HG03039 (cell line): ENCODE results near the gene SLC20A1.

ENCODE experiments used
- ATAC-seq: cut with Tn5 transposase; IDR thresholded peaks from one replicate; pipeline ENCODE4 v1.9.1; 2021; ENCODE audit warnings: mild to moderate bottlenecking, moderate library complexity; ENCODE audit not compliant: unreplicated experiment

Gene SLC20A1

DNA sequence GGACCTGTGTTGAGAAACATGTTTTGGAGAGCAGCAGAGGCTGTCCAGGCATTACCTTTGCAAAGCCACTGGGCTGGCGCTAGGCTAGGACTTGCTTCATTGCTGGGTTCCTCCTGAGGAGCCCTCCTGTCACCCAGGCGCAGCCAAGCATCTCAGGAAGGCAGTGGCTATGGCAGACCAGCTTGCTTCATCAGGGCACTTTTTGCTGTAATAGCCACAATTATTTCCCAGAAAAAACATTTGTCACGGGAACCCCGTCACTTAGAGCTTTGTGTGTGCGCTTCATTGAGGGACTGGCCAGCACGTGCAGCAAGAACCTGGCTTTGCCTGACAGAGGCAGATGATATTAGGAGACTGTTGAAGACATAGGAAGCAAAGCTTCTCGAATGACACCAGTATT, 36.4 kb downstream of the SLC20A1 start:
- ATAC-seq, result no peak

GRCh38 chr2:112683550-112684414, 38.0 kb downstream of the SLC20A1 start:
- no peak for ATAC-seq

GRCh38 chr2:112684415-112684775, 38.7 kb downstream of the SLC20A1 start:
- ATAC-seq, result no peak

DNA sequence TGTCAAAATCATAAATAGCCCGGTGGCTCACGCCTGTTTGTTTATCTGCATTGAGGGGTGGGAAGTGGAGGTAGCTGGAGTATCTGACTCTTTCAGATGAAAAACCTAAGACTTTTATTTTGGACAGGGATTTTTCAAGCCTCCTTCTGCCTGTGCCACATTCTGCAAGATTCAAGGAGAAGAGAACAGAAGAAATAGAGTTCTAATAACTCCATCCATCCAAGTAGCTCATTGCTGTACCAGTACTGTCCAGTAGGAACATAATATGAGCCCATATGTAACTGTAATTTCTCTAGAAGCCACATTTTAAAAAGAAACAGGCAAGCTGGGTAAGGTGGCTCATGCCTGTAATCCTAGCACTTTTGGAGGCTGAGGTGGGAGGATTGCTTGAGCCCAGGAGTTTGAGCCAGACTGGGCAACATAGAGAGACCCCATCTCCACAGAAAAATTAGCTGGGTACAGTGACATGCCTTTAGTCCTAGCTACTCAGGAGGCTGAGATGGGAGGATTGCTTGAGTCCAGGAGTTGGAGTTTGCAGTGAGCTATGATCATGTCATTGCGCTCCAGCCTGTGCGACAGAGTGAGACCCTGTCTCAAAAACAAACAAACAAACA, 39.6 kb downstream of the SLC20A1 start:
- no peak for ATAC-seq

DNA sequence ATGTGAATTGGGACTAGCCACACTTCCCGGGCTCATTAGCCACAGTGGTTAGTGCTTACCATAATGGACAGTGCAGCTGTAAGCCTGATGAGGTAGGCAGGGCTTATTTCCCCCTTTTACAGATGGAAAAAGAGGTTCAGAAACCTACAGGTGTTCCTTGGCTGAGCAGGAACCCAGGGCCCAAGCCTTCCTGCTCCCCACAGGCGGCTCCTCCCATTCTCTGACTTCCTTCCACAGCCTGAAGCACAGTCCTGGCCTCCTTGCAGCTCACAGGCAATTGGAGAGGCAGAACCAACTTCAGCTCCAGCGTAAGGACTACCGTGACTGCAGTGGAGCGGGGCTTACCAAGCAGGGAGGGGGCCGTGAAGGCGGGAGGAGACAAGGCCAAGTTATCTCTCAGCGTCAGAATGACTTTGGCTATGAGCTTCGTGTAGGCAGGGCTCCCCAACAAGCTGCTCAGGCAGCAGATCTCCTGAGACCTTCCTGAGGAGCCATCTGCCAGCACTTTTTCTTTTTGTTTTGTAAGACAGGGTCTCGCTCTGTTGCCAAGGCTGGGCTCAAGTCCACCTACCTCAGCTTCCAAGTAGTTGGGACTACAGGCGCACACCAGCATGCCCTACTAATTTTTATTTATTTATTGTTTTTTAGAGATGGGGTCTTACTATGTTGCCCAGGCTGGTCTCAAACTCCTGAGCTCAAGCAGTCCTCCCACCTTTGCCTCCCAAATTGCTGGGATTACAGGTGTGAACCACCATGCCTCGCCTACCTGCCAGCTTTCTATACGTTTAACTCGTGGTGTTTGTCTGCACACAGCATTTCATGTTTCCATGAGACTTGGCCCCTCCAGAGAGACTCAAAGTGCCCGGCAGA, 40.8 kb downstream of the SLC20A1 start:
- ATAC-seq, result no peak

GRCh38 chr2:112687522-112687921, 41.8 kb downstream of the SLC20A1 start:
- ATAC-seq, result no peak

DNA sequence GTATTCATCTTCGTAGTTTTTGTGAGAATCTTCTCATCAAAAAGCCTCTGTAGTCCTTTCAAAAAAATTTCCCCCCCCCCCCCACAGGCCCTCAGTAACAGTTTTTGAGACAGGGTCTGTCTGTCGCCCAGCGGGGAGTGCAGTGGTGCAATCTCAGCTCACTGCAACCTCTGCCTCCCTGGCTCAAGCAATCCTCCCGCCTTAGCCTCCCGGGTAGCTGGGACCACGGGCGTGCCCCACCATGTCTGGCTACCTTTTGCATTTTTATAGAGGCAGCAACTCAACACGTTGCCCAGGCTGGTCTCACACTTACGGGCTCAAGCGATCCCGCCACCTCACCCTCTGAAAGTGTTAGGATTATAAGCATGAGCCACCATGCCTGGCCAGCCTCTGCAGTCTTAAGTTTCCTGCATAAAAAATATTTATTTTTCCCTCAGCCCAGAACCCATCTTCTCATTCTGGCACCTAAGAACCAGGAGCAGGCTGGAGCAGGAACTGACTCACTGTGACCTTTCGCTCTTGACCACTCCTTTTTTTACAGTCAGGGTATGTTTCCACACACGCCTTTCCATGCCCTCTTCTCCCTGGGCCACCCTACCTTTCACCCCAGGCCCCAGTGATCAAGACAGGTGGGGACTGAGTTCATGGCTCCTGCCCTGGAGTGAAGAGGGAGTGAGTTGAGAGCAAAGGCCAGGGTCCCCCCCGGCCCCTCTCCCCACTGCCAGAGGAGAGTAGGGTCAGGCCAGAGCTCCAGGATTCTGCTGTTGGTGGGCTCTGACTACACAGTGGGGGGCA, 42.5 kb downstream of the SLC20A1 start:
- no peak for ATAC-seq

GRCh38 chr2:112690853-112691401, 45.2 kb downstream of the SLC20A1 start:
- peak; percentile 39 for ATAC-seq

- ATAC-seq, result no peak
These were observed 46.1 kb downstream of the SLC20A1 start for GRCh38 chr2:112691881-112692281.

DNA sequence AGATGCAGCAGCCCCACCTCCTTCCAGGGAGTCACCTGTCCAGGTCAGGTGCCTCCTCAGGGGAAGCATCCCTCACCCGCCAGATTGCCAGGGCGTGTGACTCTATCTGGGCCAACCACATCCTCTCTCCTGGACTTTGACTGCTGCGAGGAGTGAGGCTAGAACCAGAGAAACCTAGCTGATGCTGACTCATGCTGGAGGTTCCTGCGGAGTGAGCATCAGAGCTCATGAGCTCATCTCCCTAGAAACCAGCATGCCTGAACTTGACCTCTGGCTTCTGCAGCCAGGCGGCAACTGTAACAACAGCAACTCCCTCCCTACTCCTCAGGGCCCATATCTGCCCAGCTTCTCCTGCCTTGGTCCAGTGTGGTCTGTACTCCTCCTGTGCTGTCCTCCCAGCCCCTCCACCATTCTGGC, 46.8 kb downstream of the SLC20A1 start:
- peak; percentile 70 for ATAC-seq

GRCh38 chr2:112692918-112693317, 47.2 kb downstream of the SLC20A1 start:
- no peak for ATAC-seq

DNA sequence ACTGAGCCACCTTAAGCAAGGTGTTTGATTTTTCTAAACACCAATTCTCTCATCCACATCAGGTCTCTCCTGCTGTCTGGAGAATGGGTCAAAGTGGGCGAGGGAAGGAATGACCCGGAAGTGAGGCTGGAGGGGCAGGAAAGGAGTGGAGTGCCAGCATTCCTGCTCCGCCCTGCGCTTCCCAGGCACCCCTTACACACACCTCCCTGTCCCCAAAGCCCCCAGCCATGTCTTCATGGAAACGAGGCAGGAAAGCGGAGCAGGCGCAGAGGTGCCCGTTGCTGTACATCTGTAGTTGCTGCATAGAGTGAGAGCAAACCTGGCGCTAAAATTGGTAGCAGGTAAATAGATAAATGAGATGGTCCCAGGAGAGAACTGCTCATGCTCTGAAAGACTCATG, 47.9 kb downstream of the SLC20A1 start:
- no peak for ATAC-seq

- ATAC-seq, result no peak
These were observed 48.4 kb downstream of the SLC20A1 start for GRCh38 chr2:112694182-112694581.

GRCh38 chr2:112698834-112699515, 53.2 kb downstream of the SLC20A1 start:
- no peak for ATAC-seq

GRCh38 chr2:112699984-112700667, 54.4 kb downstream of the SLC20A1 start:
- no peak for ATAC-seq

GRCh38 chr2:112701052-112701451, 55.3 kb downstream of the SLC20A1 start:
- no peak for ATAC-seq

DNA sequence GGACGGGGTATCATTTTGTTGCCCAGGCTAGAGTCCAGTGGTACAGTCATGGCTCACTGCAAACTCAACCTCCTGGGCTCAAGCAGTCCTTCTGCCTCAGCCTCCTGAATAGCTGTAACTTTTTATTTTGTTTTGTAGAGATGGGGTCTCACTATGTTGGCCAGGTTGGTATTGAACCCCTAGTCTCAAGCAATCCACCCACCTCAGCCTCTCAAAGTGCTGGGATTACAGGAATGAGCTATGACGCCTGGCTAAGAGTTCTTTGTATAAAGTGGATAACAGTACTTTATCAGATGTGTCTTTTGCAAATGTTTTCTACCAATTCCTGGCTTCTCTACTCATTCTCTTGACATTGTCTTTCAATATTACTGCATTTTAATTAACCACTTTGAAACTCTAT, 57.9 kb downstream of the SLC20A1 start:
- no peak for ATAC-seq

DNA sequence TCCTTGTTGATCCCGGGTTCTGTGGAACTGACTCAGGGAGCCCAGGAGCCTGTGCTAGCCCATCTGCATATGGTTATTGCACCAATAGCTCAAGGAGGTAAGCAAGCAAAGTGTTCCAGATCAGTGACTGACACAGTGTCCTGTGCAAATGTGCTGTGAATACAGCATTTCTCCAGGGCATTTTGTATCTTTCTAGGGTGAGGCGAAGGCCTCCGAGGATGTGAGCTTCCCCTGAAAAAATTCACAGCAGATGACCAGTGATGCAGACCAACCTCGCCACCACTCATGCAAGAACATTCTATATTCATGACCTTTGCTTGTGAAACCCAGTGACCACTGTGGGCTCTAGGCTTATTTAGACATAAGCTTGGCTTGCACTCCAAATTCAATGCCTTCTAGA, 59.8 kb downstream of the SLC20A1 start:
- ATAC-seq, result no peak

- ATAC-seq, result no peak
These were observed 60.5 kb downstream of the SLC20A1 start for GRCh38 chr2:112706170-112706664.
